ENCODE data around the gene HPCAL1.

HPCAL1 gene

DNA sequence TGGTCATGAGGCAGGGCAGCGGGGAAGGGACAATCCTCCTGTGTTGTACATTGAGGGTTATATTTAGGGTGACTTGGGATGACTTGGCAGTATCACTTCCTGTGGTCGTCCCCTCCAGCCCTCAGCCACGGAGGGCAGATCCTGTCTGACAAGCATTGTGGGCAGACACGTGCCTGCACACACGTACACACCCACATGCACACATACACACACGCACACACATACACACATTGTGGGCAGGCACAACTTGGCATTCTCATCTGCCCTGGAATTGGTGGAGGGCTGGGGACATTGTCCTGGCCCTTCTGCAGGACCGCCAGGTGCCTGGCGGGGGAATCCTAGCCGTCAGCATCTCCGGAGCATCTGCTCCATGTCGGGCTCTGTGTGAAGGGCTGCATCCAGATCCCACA, 97.9 kb downstream of the HPCAL1 start:
- TF ChIP-seq, protein P1, sequence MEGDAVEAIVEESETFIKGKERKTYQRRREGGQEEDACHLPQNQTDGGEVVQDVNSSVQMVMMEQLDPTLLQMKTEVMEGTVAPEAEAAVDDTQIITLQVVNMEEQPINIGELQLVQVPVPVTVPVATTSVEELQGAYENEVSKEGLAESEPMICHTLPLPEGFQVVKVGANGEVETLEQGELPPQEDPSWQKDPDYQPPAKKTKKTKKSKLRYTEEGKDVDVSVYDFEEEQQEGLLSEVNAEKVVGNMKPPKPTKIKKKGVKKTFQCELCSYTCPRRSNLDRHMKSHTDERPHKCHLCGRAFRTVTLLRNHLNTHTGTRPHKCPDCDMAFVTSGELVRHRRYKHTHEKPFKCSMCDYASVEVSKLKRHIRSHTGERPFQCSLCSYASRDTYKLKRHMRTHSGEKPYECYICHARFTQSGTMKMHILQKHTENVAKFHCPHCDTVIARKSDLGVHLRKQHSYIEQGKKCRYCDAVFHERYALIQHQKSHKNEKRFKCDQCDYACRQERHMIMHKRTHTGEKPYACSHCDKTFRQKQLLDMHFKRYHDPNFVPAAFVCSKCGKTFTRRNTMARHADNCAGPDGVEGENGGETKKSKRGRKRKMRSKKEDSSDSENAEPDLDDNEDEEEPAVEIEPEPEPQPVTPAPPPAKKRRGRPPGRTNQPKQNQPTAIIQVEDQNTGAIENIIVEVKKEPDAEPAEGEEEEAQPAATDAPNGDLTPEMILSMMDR (IDR thresholded peaks at IDR 0.05; ENCODE audit: low read depth, low read length, missing control alignments), result no peak
- in situ Hi-C loops (cut with HindIII; ENCODE audit: low pct_ligation_motif_present, low sequenced_read_pairs), result no loop called here
- no peak for DNase-seq
- H3K27ac ChIP-seq, result no peak overlapping the region
- no peak overlapping the region for H3K4me3 ChIP-seq (ENCODE audit: low read depth, low read length)
- no peaks in the 10 kb centered on the region for H3K36me3 ChIP-seq (replicated peaks)
- no peaks in the 10 kb centered on the region for H3K27me3 ChIP-seq (replicated peaks)

DNA sequence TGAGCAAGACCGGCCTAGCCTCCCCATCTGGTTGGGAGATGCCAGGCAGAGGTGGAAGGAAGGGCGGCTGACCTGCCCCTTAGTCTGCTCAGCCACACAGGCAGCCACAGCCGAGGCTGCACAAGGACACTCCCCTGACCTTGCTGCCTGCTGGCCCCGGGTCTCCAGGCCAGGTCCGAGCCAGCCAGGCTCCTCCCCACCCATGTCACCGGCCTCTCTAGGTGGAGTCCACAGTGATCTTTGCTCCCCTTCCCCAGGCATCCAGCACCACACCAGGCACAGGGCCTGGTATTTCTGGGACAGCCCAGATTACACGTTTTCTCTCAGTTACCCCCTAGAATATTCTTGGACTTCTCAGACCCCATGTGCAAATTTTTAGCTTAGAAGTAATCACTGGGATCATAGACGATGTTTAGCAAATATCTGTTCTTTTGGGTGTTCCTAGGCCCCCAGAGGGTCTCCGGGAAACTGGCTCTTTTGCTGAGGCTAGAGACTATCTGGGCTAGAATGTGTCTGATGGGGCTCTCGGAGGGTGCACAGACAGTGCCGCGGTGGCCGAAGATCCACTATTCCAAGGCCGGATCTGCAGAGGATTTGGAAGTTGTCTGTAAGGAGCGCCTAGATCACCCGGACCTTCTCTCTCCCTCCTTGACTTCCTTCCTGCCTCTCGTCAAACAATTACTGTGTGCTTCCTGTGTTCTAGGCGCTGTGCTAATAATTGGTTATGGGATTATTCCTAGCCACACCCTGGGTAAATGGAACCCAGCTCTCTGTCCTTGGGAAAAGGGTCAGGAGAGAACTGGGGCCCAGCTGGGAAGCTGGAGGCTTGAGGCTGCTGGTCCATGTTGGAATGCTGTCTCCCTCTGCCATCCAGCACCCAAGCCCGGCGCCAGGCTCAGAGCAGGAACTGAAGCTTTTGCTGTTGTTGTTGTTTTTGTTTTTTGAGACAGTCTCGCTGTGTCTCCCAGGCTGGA, 98.6 kb downstream of the HPCAL1 start:
- no peak overlapping the region for H3K27ac ChIP-seq

DNA sequence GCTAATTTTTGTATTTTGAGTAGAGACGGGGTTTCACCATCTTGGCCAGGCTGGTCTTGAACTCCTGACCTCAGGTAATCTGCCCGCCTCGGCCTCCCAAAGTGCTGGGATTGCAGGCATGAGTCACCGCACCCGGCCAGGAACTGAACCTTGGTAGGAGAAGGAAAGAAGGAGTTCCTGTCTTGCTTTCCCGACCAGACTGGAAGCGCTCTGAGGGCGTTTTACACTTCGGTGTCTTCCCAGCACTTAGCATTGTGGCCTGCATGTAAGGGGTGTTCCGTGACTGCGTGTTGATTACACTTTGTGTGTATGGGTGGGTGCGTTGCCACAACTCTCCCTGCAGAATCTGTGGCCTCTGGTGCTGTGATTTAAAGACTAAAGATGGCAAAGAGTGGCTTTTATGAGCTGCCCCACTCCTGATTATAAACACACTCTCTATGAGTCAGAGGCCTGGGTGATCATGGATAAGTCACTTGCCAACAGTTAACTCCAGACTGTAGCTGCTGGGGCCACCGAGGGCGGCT, 99.4 kb downstream of the HPCAL1 start:
- TF ChIP-seq, protein P1 (IDR thresholded peaks at IDR 0.05; ENCODE audit: low read depth, low read length, missing control alignments), result no peak
- Histone ChIP-seq H3K4me3 (ENCODE audit: low read depth, low read length) (no peak overlapping the region), H3K36me3 (replicated peaks) (no peaks in the 10 kb centered on the region), H3K27ac (no peak overlapping the region), H3K27me3 (replicated peaks) (no peaks in the 10 kb centered on the region)
- DNase-seq, result no peak
- in situ Hi-C loops (cut with HindIII; ENCODE audit: low pct_ligation_motif_present, low sequenced_read_pairs), result no loop called here

More for the DNA sequence above, 98.6 kb downstream of the HPCAL1 start:
- H3K36me3 ChIP-seq (replicated peaks), result no peaks in the 10 kb centered on the region
- no peaks in the 10 kb centered on the region for H3K27me3 ChIP-seq (replicated peaks)
- no peak overlapping the region for H3K4me3 ChIP-seq (ENCODE audit: low read depth, low read length)
- TF ChIP-seq, protein P1 (IDR thresholded peaks at IDR 0.05; ENCODE audit: low read depth, low read length, missing control alignments), result no peak
- in situ Hi-C loops (cut with HindIII; ENCODE audit: low pct_ligation_motif_present, low sequenced_read_pairs), result no loop called here
- no peak for DNase-seq

DNA sequence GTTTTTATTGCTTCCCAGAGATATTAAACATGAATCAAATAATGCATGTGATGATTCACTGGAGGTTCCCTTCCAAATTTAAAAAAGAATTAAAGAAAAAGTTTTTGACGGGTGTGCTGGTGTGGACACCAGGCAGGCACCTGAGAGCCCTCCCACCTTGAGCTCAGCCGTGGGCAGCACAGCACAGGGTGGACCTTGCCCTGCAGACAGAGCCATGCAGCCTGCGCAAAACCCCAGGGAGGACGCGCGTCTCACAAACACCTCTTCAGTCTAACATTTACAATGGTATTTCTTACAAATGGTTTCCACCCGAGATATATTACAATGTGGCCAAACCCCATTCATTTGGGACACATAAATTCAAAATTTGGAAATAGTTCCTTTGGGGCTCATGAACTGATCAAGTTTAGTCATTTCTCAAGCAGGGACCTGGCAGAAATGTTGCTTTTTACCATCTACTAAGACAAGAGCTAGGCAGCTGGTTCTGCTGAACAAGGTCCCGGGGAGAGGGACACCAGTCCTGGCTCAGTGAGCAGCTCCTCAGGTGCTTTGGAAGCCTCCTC, 100.0 kb downstream of the HPCAL1 start:
- no peaks in the 10 kb centered on the region for H3K36me3 ChIP-seq (replicated peaks)
- in situ Hi-C loops (cut with HindIII; ENCODE audit: low pct_ligation_motif_present, low sequenced_read_pairs), result no loop called here
- TF ChIP-seq, protein P1 (IDR thresholded peaks at IDR 0.05; ENCODE audit: low read depth, low read length, missing control alignments), result no peak
- no peak overlapping the region for H3K27ac ChIP-seq
- no peak for DNase-seq
- no peak overlapping the region for H3K4me3 ChIP-seq (ENCODE audit: low read depth, low read length)
- H3K27me3 ChIP-seq (replicated peaks), result no peaks in the 10 kb centered on the region

DNA sequence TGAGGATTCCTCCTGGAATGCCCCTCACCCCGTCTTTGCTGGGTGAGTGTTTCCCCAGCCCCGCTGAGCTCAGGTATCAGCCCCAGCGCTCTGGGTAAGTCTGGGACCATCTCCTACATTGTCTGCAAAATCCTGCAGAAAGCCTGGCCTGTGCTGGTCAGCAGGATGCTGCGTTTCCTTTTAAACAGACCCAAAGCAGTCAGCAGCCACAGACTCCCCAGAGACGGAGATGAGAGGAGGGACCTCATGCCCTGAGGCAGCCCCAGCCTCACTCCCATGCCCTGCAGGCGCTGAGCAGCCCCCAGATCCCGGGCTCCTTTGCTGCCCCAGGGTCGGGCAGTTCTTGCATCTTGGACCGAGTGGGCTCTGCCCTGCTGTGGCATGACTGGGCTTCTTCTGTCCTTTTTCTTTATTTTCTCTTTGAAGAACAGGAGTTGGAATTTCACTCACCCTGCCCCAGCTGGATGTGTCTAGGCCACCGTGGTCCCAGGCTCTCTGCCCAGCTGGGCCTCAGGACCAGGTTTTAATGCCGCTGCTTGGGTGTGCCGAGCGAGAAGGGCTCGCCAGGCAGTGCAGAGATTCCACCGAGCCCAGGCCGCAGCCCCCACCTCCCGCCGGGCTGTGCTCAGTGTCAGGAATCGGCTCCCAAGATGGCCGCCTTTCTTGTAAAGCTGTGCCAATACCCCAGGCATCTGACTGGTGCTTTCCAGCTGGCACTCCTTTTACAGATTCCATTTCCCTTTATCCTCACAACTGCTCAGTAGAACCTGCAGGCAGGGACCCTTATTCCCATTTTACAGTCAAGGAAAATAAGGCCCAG, 101.8 kb downstream of the HPCAL1 start:
- DNase-seq, result no peak
- in situ Hi-C loops (cut with HindIII; ENCODE audit: low pct_ligation_motif_present, low sequenced_read_pairs), result no loop called here
- TF ChIP-seq, protein P1 (IDR thresholded peaks at IDR 0.05; ENCODE audit: low read depth, low read length, missing control alignments), result no peak
- Histone ChIP-seq H3K4me3 (ENCODE audit: low read depth, low read length) (no peak overlapping the region), H3K27me3 (replicated peaks) (no peaks in the 10 kb centered on the region), H3K36me3 (replicated peaks) (no peaks in the 10 kb centered on the region), H3K27ac (no peak overlapping the region)

All from brain microvascular endothelial cell (primary cell).